CD14-positive monocyte (primary cell): Measurements from ENCODE around the gene ZNG1B. TPM values are rescaled to one million over a fixed set of nuclear protein-coding genes. Genes with fewer than 3 reads are reported as not detected.
"Not testable (repeated sequence)": the region's sequence is repeated elsewhere in the genome, so short reads cannot be mapped to it uniquely, and the experiment has no call there.

Source experiments
- DNase-seq, 3 donors: peaks; one replicate each; pipeline ENCODE4 v3.0.0-alpha.2; 2011 to 2022
- H2AFZ ChIP-seq: 2 replicates; pipeline ENCODE4 v1.6.0; 2012; ENCODE audit warnings: mild to moderate bottlenecking, low read depth, low read length, inconsistent platforms; ENCODE audit not compliant: insufficient read depth, poor library complexity, severe bottlenecking
- H3K27ac ChIP-seq, 2 donors: 1 replicate in 1 of 2; 2 replicates in 1 of 2; pipeline ENCODE4 v1.5.1; 2012 to 2013; ENCODE audit warnings: low read length in 2 of 2, control low read depth in 1 of 2, inconsistent platforms in 1 of 2, low read depth in 1 of 2, mild to moderate bottlenecking in 1 of 2
- H3K27me3 ChIP-seq, 2 donors: one replicate each; pipeline versions ENCODE4 v1.6.0 to v1.6.1; 2011 to 2013; ENCODE audit warnings: low read length in 2 of 2; ENCODE audit not compliant: control insufficient read depth in 2 of 2, insufficient read depth in 2 of 2
- H3K36me3 ChIP-seq, 2 donors: replicated peaks in 1 of 2; 1 replicate in 1 of 2; 2 replicates in 1 of 2; pipeline versions ENCODE4 v1.5.1 to v1.6.1; 2012 to 2013; ENCODE audit warnings: low read length in 2 of 2, control low read depth in 1 of 2, inconsistent platforms in 1 of 2, mild to moderate bottlenecking in 1 of 2; ENCODE audit not compliant: insufficient read depth in 2 of 2, control insufficient read depth in 1 of 2
- H3K4me1 ChIP-seq, 2 donors: 1 replicate in 1 of 2; 2 replicates in 1 of 2; pipeline versions ENCODE4 v1.5.1 to v1.6.1; 2012 to 2013; ENCODE audit warnings: low read length in 2 of 2, control low read depth in 1 of 2, inconsistent platforms in 1 of 2, mild to moderate bottlenecking in 1 of 2, moderate library complexity in 1 of 2; ENCODE audit not compliant: insufficient read depth in 2 of 2, control insufficient read depth in 1 of 2
- H3K4me2 ChIP-seq: replicated peaks from 2 replicates; pipeline ENCODE3; 2012; ENCODE audit warnings: low read length, moderate library complexity, mild to moderate bottlenecking; ENCODE audit not compliant: poor library complexity, severe bottlenecking; ENCODE audit errors: extremely low read depth
- H3K4me3 ChIP-seq, 3 experiments: fragments of 200-600 bp in 1 of 3; sonication (generic) in 1 of 3; replicated peaks in 1 of 3; 1 replicate in 2 of 3; 2 replicates in 1 of 3; pipeline ENCODE4 v1.5.1; 2011 to 2013; ENCODE audit warnings: low read length in 3 of 3, mild to moderate bottlenecking in 3 of 3, control low read depth in 2 of 3, low read depth in 2 of 3, inconsistent platforms in 1 of 3, moderate library complexity in 1 of 3
- H3K79me2 ChIP-seq: 2 replicates; pipeline ENCODE4 v1.6.0; 2012; ENCODE audit warnings: mild to moderate bottlenecking, control low read depth, inconsistent platforms, low read length, moderate library complexity; ENCODE audit not compliant: insufficient read depth
- H3K9ac ChIP-seq: 2 replicates; pipeline ENCODE4 v1.6.0; 2017; ENCODE audit warnings: low read length, mild to moderate bottlenecking; ENCODE audit not compliant: insufficient read depth, poor library complexity, severe bottlenecking
- H3K9me3 ChIP-seq, 2 donors: replicated peaks in 1 of 2; 1 replicate in 1 of 2; 2 replicates in 1 of 2; pipeline versions ENCODE4 v1.5.1 to v1.6.1; 2012 to 2013; ENCODE audit warnings: low read length in 2 of 2, control low read depth in 1 of 2; ENCODE audit not compliant: control insufficient read depth in 1 of 2, insufficient read depth in 1 of 2
- H4K20me1 ChIP-seq: 2 replicates; pipeline ENCODE4 v1.6.0; 2012; ENCODE audit warnings: mild to moderate bottlenecking, low read length, control low read depth, moderate library complexity; ENCODE audit not compliant: insufficient read depth
- H3K27ac Mint-ChIP-seq, 7 donors: one replicate each; pipeline ENCODE4 v1.8.0; 2020; ENCODE audit warnings: mild to moderate bottlenecking in 7 of 7, mixed read lengths in 7 of 7, moderate library complexity in 6 of 7, inconsistent platforms in 2 of 7
- H3K27me3 Mint-ChIP-seq, 3 donors: one replicate each; pipeline ENCODE4 v1.8.0; 2021 to 2022; ENCODE audit warnings: low read depth in 3 of 3, mild to moderate bottlenecking in 3 of 3, mixed read lengths in 3 of 3, moderate library complexity in 3 of 3, inconsistent platforms in 1 of 3
- H3K36me3 Mint-ChIP-seq, 2 donors: one replicate each; pipeline ENCODE4 v1.8.0; 2020; ENCODE audit warnings: mixed read lengths in 2 of 2, inconsistent platforms in 1 of 2, mild to moderate bottlenecking in 1 of 2
- H3K4me1 Mint-ChIP-seq: one replicate; pipeline ENCODE4 v1.8.0; 2020; ENCODE audit warnings: mild to moderate bottlenecking, mixed read lengths
- H3K4me3 Mint-ChIP-seq, 2 donors: one replicate each; pipeline ENCODE4 v1.8.0; 2020; ENCODE audit warnings: mild to moderate bottlenecking in 2 of 2, mixed read lengths in 2 of 2, moderate library complexity in 1 of 2
- H3K9me3 Mint-ChIP-seq, 7 donors: one replicate each; pipeline ENCODE4 v1.8.0; 2020 to 2022; ENCODE audit warnings: mixed read lengths in 7 of 7, mild to moderate bottlenecking in 6 of 7, moderate library complexity in 6 of 7, inconsistent platforms in 2 of 7
- WGBS: methylation state at CpG from one replicate; pipeline ENCODE4 v1.1.5; 2013; ENCODE audit warnings: missing lambda C conversion rate; ENCODE audit not compliant: insufficient coverage; 5-methylcytosine and 5-hydroxymethylcytosine counted together
- intact Hi-C, 2 donors: fragments of 100-400 bp; cut with micrococcal nuclease; formaldehyde crosslinking; loops; one replicate each; pipeline versions ENCODE4 v1.15.0 to v1.15.1; 2023
- polyA plus RNA-seq, 3 donors: library from polyadenylated mRNA; depleted of rRNA in 1 of 3; unstranded in 2 of 3; stranded (reverse) in 1 of 3; fragments of 300-500 nt in 2 of 3; fragments of >200 nt in 1 of 3; fragmentation: Illumina TruSeq in 2 of 3; gene quantifications; 1 replicate in 2 of 3; 2 replicates in 1 of 3; pipeline ENCODE4 v1.2.3, GENCODE V29; 2012 to 2021

ZNG1B gene
- polyA plus RNA-seq, 3 donors = 38.3 to 55.0 (median 49.8) TPM

DNA sequence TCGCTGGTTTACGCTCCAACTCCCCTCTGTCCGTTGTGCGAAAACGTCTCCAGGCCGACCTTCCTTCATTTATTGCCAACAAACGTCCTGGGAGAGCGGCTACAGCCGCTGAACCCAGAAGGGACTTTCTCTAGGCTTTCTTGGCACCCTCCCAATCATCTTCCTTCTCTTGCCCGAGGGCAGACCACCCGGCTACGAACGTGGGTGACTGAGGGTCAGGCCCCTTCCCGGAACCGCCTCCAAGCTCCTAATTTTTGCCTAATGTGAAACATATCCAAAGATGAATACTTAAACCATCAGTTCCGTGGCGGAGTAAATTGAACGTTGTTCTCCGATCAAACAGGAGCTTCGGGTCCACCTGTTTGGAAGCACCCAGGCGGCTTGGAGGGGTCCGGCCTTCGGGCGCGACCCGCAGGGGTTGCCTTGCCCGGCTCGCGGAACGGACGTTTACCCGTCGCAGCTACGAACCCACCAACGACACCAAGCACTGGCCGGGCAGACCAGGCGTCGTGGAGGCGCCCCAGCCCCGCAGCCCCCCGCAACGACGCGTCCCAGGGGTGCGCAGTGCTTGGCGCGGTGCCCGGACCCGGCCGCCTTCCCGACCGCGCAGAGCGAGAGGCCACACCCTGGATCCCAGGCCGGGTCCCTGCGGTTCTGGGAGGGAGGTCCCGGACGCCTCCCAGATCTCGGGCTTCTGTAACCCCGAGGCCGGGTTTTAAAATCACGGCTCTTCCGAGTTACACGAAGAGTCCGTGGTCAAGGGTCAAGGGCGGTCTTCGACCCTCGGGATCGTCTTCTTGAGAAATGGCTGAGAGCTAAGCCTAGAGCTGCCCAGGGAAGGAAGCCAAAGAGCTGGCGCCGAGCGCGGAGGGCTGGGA, 65.0 kb downstream of the ZNG1B start:
- Histone ChIP-seq H2AFZ (peak overlapping the region; percentile 70), H3K4me2 (peak overlapping the region; percentile 68), H3K27me3 (peaks cover 30 to 54% of the 10 kb centered on the region in 2 donors), H3K4me1 (peaks cover 27 to 29% of the 10 kb centered on the region in 2 donors), H3K4me3 (peak overlapping the region; percentile 47 to 71 (median 49)), H3K9ac (peak overlapping the region; percentile 32)
- Mint-ChIP-seq H3K4me1 (peaks cover 32% of the 10 kb centered on the region), H3K4me3 (peak overlapping the region; percentile 85 to 88), H3K9me3 (peaks cover 0 to 22% (median 2%) of the 10 kb centered on the region in 7 donors), H3K27ac (peak overlapping the region in 4 of 7 donors; percentile 4 to 77 (median 52)), H3K27me3 (peaks cover 31 to 78% (median 54%) of the 10 kb centered on the region in 3 donors)
- H3K36me3 Mint-ChIP-seq, intact Hi-C loops, H3K9me3 ChIP-seq, H4K20me1 ChIP-seq, H3K27ac ChIP-seq, H3K79me2 ChIP-seq, H3K36me3 ChIP-seq: not testable (repeated sequence)
- 4% methylated on average over 55 of the region's 73 CpGs for WGBS
- DNase-seq = peak in 2 of 3 donors; percentile 3 to 6

DNA sequence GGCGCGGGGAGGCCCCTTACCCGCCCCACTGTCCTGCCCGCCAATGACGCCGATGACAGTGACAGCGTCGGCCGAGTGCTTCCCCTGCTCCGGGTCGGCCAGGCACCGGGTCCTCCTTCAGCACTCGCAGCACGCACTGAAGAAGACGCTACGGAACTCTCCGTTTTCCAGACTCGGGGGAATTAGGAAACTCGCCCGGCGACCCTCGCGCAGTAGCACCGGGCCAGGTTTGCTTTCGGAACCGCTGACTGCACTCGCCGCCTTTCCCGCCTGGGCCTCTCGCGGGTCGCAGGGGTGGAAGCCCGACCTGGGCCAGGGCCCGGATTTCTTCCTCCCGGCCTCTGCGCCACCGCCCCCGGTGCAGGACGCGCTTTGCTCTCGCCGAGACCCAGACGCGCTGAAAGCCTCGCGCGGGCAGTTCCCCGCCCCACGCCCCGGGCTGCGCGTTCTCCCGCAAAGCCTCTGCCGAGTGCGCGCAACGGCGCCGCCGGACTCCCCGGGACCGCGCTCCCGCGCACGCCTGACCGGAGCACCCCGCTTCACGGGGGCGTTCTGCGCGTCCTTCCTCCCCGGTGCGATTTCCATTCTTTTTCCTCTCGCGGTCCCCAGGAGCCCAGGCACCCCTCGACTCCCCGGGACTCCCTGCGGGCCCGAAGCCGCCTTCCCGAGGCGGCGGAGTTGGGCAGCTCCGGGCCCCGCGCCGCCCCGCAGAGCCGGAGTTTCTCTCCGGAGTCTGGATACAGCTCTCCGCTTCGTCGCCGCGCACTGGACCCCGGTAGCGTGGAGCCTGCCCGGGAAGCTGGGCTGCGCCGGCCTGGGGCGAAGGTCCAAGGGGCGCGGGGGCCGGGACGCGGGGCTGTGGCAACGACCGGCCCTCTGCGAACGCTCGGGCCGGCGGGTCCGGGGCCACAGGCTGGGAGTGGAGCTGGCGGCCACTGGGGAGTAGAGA, 65.9 kb downstream of the ZNG1B start:
- WGBS = under 1% methylated on average over 88 of the region's 116 CpGs
- H3K36me3 Mint-ChIP-seq, H3K36me3 ChIP-seq, H3K9me3 ChIP-seq, H4K20me1 ChIP-seq, H3K27ac ChIP-seq, H3K79me2 ChIP-seq, intact Hi-C loops: not testable (repeated sequence)
- H3K4me2 ChIP-seq = peak overlapping the region; percentile 68
- Mint-ChIP-seq H3K27ac (peak overlapping the region in 4 of 7 donors; percentile 4 to 77 (median 34)), H3K4me3 (peak overlapping the region; percentile 85 to 88), H3K9me3 (peaks cover 0 to 15% (median 0%) of the 10 kb centered on the region in 7 donors), H3K27me3 (peaks cover 34 to 80% (median 54%) of the 10 kb centered on the region in 3 donors), H3K4me1 (peaks cover 31% of the 10 kb centered on the region)
- peak; percentile 48 to 82 (median 80) for DNase-seq
- H3K27me3 ChIP-seq = peaks cover 38 to 61% of the 10 kb centered on the region in 2 donors
- peak overlapping the region; percentile 70 for H2AFZ ChIP-seq
- H3K4me3 ChIP-seq = peak overlapping the region; percentile 47 to 71 (median 49)
- H3K4me1 ChIP-seq = peaks cover 27 to 29% of the 10 kb centered on the region in 2 donors
- H3K9ac ChIP-seq = peak overlapping the region; percentile 32

DNA sequence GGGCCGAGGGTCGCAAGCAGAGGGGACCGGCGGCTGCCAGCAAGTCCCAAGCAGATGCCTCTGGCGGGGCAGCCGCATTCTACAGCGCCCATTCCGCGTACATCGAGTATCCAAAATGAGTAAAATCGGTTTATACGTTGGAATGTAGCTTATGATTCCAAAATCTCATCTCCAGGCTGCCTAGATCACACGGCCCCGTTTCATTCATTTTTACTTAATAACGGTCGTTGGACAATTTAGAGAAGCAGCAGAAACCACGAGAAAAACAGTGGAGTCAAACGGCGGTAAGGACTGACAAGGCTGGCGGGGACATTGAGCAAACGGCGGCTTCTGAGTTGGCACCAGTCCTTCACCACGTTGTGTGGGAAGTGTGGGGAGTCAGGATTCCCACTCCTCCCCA, 66.6 kb downstream of the ZNG1B start:
- Histone ChIP-seq H3K4me1 (peaks cover 26 to 27% of the 10 kb centered on the region in 2 donors), H3K27me3 (peaks cover 39 to 60% of the 10 kb centered on the region in 2 donors), H3K4me3 (peak overlapping the region in 2 of 3 experiments; percentile 47 to 71), H3K4me2 (peak overlapping the region; percentile 68)
- H3K79me2 ChIP-seq, intact Hi-C loops, H3K36me3 Mint-ChIP-seq, H2AFZ ChIP-seq, H3K9ac ChIP-seq, H3K27ac ChIP-seq, H3K36me3 ChIP-seq, H3K9me3 ChIP-seq, H4K20me1 ChIP-seq: not testable (repeated sequence)
- H3K27ac Mint-ChIP-seq = peak overlapping the region in 1 of 7 donors; percentile 31
- WGBS = no CpG with 5 or more reads among the region's 23 CpGs
- H3K4me1 Mint-ChIP-seq = peaks cover 26% of the 10 kb centered on the region
- H3K9me3 Mint-ChIP-seq = peaks cover 0 to 15% (median 0%) of the 10 kb centered on the region in 7 donors
- peak in 2 of 3 donors; percentile 14 to 40 for DNase-seq
- H3K27me3 Mint-ChIP-seq = peaks cover 32 to 77% (median 51%) of the 10 kb centered on the region in 3 donors
- peak overlapping the region; percentile 85 to 88 for H3K4me3 Mint-ChIP-seq
